B cell (primary cell): ENCODE measurements around the gene CMPK1. TPM values are rescaled to one million over a fixed set of nuclear protein-coding genes. Genes with fewer than 3 reads are reported as not detected.

ENCODE experiments used
- ATAC-seq: fragments of 200-7000 bp; cut with Tn5 transposase; one replicate; pipeline ENCODE4 v1.10.0; 2021; ENCODE audit warnings: low read depth, mild to moderate bottlenecking, moderate number of reproducible peaks, moderate library complexity
- CTCF ChIA-PET: fragments of 350-600 bp; sonication (Branson Sonifier 250); formaldehyde crosslinking; loops from one replicate; lab custom pipeline; 2021; ENCODE audit warnings: antibody characterized with exemption, inconsistent platforms; lab: Charles Lee
- POLR2A ChIA-PET: fragments of 350-600 bp; sonication (Branson Sonifier 250); formaldehyde crosslinking; loops from one replicate; lab custom pipeline; 2021; ENCODE audit warnings: antibody characterized with exemption; lab: Charles Lee
- DNase-seq: peaks from one replicate; pipeline ENCODE4 v3.0.0; 2013
- H2AFZ ChIP-seq: 2 replicates; pipeline ENCODE4 v1.6.1; 2012; ENCODE audit warnings: mild to moderate bottlenecking, low read depth, low read length; ENCODE audit not compliant: insufficient read depth, poor library complexity, severe bottlenecking
- H3K27ac ChIP-seq, 2 donors: 1 replicate in 1 of 2; 2 replicates in 1 of 2; pipeline ENCODE4 v1.5.1; 2012 to 2013; ENCODE audit warnings: low read length in 2 of 2, mild to moderate bottlenecking in 2 of 2, moderate library complexity in 1 of 2
- H3K27me3 ChIP-seq, 4 experiments: fragments of 200-600 bp in 1 of 4; sonication (generic) in 1 of 4; replicated peaks in 1 of 4; 1 replicate in 2 of 4; 2 replicates in 2 of 4; pipeline versions ENCODE4 v1.6.1 to v1.7.0; 2013 to 2016; ENCODE audit warnings: low read length in 3 of 4, mild to moderate bottlenecking in 2 of 4, mixed read lengths in 1 of 4, moderate library complexity in 1 of 4; ENCODE audit not compliant: insufficient read depth in 4 of 4, control insufficient read depth in 3 of 4; ENCODE audit errors: control extremely low read depth in 1 of 4
- H3K36me3 ChIP-seq, 2 experiments: replicated peaks in 1 of 2; 1 replicate in 1 of 2; 2 replicates in 1 of 2; pipeline versions ENCODE4 v1.6.1 to v1.7.1; 2013; ENCODE audit warnings: low read length in 1 of 2; ENCODE audit not compliant: insufficient read depth in 2 of 2, control insufficient read depth in 1 of 2; ENCODE audit errors: control extremely low read depth in 1 of 2, extremely low read depth in 1 of 2
- H3K4me1 ChIP-seq, 2 donors: fragments of 200-600 bp in 1 of 2; sonication (generic) in 1 of 2; 1 replicate in 1 of 2; 2 replicates in 1 of 2; pipeline versions ENCODE4 v1.5.1 to v1.6.1; 2013 to 2017; ENCODE audit warnings: low read length in 2 of 2; ENCODE audit not compliant: control insufficient read depth in 2 of 2, insufficient read depth in 2 of 2
- H3K4me2 ChIP-seq: replicated peaks from 2 replicates; pipeline ENCODE3; 2012; ENCODE audit warnings: mild to moderate bottlenecking, low read depth, low read length; ENCODE audit not compliant: poor library complexity, severe bottlenecking
- H3K4me3 ChIP-seq, 5 experiments: fragments of 200-600 bp in 1 of 5; sonication (generic) in 1 of 5; 1 replicate in 3 of 5; 2 replicates in 2 of 5; pipeline versions ENCODE4 v1.5.1 to v1.7.0; 2011 to 2016; ENCODE audit warnings: low read length in 4 of 5, mild to moderate bottlenecking in 4 of 5, low read depth in 2 of 5, control low read depth in 1 of 5, moderate library complexity in 1 of 5; ENCODE audit not compliant: insufficient read depth in 1 of 5; ENCODE audit errors: control extremely low read depth in 1 of 5, extremely low read depth in 1 of 5
- H3K79me2 ChIP-seq: fragments of 200-600 bp; sonication (generic); one replicate; pipeline ENCODE4 v1.6.0; 2016; ENCODE audit warnings: low read length; ENCODE audit not compliant: control insufficient read depth, insufficient read depth
- H3K9ac ChIP-seq: fragments of 200-600 bp; sonication (generic); 2 replicates; pipeline ENCODE4 v1.6.1; 2017; ENCODE audit warnings: mild to moderate bottlenecking, low read length, moderate library complexity
- H3K9me3 ChIP-seq, 3 donors: one replicate each; pipeline versions ENCODE4 v1.6.1 to v1.7.1; 2013; ENCODE audit warnings: low read length in 2 of 3; ENCODE audit not compliant: control insufficient read depth in 2 of 3, insufficient read depth in 1 of 3; ENCODE audit errors: control extremely low read depth in 1 of 3
- H4K20me1 ChIP-seq: 2 replicates; pipeline ENCODE4 v1.6.0; 2012; ENCODE audit warnings: mild to moderate bottlenecking, low read length; ENCODE audit not compliant: insufficient read depth, control insufficient read depth, poor library complexity, severe bottlenecking
- H3K27ac Mint-ChIP-seq: one replicate; pipeline ENCODE4 v1.8.0; 2021; ENCODE audit warnings: mixed read lengths
- H3K27me3 Mint-ChIP-seq: one replicate; pipeline ENCODE4 v1.8.0; 2021; ENCODE audit warnings: mixed read lengths
- H3K4me1 Mint-ChIP-seq: one replicate; pipeline ENCODE4 v1.8.0; 2021; ENCODE audit warnings: mixed read lengths
- H3K4me3 Mint-ChIP-seq: one replicate; pipeline ENCODE4 v1.8.0; 2021; ENCODE audit warnings: mixed read lengths
- H3K9me3 Mint-ChIP-seq: one replicate; pipeline ENCODE4 v1.8.0; 2022; ENCODE audit warnings: mixed read lengths; ENCODE audit not compliant: insufficient read depth
- EZH2 ChIP-seq: IDR thresholded peaks from 2 replicates; pipeline ENCODE4 v1.6.1; 2012; ENCODE audit warnings: borderline replicate concordance, low read depth, mild to moderate bottlenecking, moderate library complexity, low read length; ENCODE audit not compliant: insufficient read depth, poor library complexity, severe bottlenecking
- WGBS: methylation state at CpG from one replicate; pipeline ENCODE4 v1.1.5; 2013; ENCODE audit warnings: missing lambda C conversion rate; ENCODE audit not compliant: insufficient coverage; 5-methylcytosine and 5-hydroxymethylcytosine counted together
- intact Hi-C: fragments of 100-400 bp; cut with micrococcal nuclease; formaldehyde crosslinking; loops from one replicate; pipeline ENCODE4 v1.10.0; 2022
- polyA plus RNA-seq: library from polyadenylated mRNA; depleted of rRNA; stranded (reverse); fragments of >200 nt; gene quantifications from 2 replicates; pipeline ENCODE4 v1.2.3, GENCODE V29; 2012
- total RNA-seq, 2 donors: library from RNA; stranded (reverse); fragments of 120-200 nt in 1 of 2; gene quantifications; 1 replicate in 1 of 2; 2 replicates in 1 of 2; pipeline versions ENCODE4 v1.2.3 to v1.2.4, GENCODE V29; 2013 to 2022
- TF ChIP-seq, protein P1 (sequence below): fragments of 200-600 bp; IDR thresholded peaks from one replicate; pipeline ENCODE4 v1.8.0; 2022; ENCODE audit warnings: antibody characterized with exemption, mild to moderate bottlenecking

The CMPK1 gene
- total and polyA plus RNA-seq, 2 donors (not counting 1 experiment from before 2014, with no cell fraction given), result 16.8 to 97.4 TPM

DNA sequence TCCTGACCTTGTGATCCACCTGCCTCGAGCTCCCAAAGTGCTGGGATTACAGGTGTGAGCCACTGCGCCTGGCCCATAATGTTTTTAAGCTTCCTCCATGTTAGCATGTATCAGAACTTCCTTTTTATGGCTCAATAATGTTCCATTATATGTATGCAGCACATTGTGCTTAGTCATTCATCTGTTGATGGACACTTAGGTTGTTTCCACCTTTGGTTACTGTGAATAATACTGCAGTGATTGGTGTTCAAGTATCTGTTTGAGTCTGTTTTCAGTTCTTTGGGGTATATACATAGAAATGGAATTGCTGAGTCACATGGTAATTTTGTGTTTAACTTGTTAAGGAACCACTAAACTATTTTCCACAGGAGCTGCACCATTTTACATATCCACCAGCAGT is 17.7 kb downstream of the CMPK1 start:
- no peak overlapping the region for H2AFZ ChIP-seq
- DNase-seq, result no peak
- Mint-ChIP-seq H3K9me3 (no peaks in the 10 kb centered on the region), H3K27ac (no peak overlapping the region), H3K4me1 (peaks cover 12% of the 10 kb centered on the region), H3K4me3 (no peak overlapping the region), H3K27me3 (no peaks in the 10 kb centered on the region)
- H3K27ac ChIP-seq, result no peak overlapping the region
- H3K4me2 ChIP-seq, result no peak overlapping the region
- H3K79me2 ChIP-seq, result peaks cover 69% of the 10 kb centered on the region
- no peaks in the 10 kb centered on the region for H3K9me3 ChIP-seq
- ChIA-PET CTCF (no interaction called here), POLR2A (no interaction called here)
- peaks cover 41% of the 10 kb centered on the region for H4K20me1 ChIP-seq
- H3K27me3 ChIP-seq, result no peaks in the 10 kb centered on the region
- 86% methylated on average over 1 of the region's 2 CpGs for WGBS
- no peak overlapping the region for H3K9ac ChIP-seq
- H3K4me1 ChIP-seq, result no peaks in the 10 kb centered on the region
- ATAC-seq, result no peak
- no peak overlapping the region for H3K4me3 ChIP-seq
- intact Hi-C loops, result no loop called here
- TF ChIP-seq EZH2, result no peak
- peaks cover 0 to 4% of the 10 kb centered on the region in 2 experiments for H3K36me3 ChIP-seq

DNA sequence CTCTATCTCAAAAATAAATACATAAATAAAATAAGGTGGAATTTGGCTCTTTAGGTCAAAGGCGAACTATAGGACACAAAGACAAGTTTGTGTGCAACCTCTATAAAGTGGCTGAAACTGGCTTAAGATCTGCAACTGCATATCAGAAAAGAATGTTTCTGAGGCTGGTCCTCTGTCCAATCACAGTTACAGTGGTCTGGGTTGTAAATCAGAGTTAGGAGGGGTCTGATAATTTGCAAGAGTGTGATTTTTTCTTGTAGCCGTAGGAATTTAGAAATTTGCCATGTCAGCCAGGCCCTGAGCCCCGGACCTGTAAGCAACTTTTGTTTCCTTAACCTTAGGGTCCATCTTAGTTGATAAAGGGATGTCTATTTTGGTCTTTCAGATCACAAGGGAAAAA is 27.8 kb downstream of the CMPK1 start:
- H3K27ac ChIP-seq, result no peak overlapping the region
- no peak for ATAC-seq
- ChIA-PET POLR2A (no interaction called here), CTCF (no interaction called here)
- no peak for DNase-seq
- H3K27ac Mint-ChIP-seq, result no peak overlapping the region
- H2AFZ ChIP-seq, result no peak overlapping the region
- peaks cover 66% of the 10 kb centered on the region for H3K79me2 ChIP-seq
- WGBS, result 100% methylated on average over 1 of the region's 3 CpGs
- H3K4me1 ChIP-seq, result no peaks in the 10 kb centered on the region
- no peaks in the 10 kb centered on the region for H3K4me1 Mint-ChIP-seq
- H3K9ac ChIP-seq, result no peak overlapping the region
- H3K9me3 ChIP-seq, result no peaks in the 10 kb centered on the region
- no peak overlapping the region for H3K4me3 Mint-ChIP-seq
- H3K27me3 ChIP-seq, result no peaks in the 10 kb centered on the region
- no peaks in the 10 kb centered on the region for H3K9me3 Mint-ChIP-seq
- H3K27me3 Mint-ChIP-seq, result no peaks in the 10 kb centered on the region
- no peaks in the 10 kb centered on the region for H3K36me3 ChIP-seq
- no peak overlapping the region for H3K4me2 ChIP-seq
- intact Hi-C loops, result no loop called here
- TF ChIP-seq EZH2, result no peak
- TF ChIP-seq, protein P1, sequence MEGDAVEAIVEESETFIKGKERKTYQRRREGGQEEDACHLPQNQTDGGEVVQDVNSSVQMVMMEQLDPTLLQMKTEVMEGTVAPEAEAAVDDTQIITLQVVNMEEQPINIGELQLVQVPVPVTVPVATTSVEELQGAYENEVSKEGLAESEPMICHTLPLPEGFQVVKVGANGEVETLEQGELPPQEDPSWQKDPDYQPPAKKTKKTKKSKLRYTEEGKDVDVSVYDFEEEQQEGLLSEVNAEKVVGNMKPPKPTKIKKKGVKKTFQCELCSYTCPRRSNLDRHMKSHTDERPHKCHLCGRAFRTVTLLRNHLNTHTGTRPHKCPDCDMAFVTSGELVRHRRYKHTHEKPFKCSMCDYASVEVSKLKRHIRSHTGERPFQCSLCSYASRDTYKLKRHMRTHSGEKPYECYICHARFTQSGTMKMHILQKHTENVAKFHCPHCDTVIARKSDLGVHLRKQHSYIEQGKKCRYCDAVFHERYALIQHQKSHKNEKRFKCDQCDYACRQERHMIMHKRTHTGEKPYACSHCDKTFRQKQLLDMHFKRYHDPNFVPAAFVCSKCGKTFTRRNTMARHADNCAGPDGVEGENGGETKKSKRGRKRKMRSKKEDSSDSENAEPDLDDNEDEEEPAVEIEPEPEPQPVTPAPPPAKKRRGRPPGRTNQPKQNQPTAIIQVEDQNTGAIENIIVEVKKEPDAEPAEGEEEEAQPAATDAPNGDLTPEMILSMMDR, result no peak
- H3K4me3 ChIP-seq, result no peak overlapping the region
- H4K20me1 ChIP-seq, result peaks cover 52% of the 10 kb centered on the region
